Measurements from ENCODE around the gene ADCK2.
"Not testable (repeated sequence)": the region's sequence is repeated elsewhere in the genome, so short reads cannot be mapped to it uniquely, and the experiment has no call there.

Gene ADCK2

GRCh38 chr7:140707132-140707531 lies 34.4 kb downstream of the ADCK2 start:
- DNase-seq (ENCODE audit: low read depth) = no peak
- TF ChIP-seq, protein P1, sequence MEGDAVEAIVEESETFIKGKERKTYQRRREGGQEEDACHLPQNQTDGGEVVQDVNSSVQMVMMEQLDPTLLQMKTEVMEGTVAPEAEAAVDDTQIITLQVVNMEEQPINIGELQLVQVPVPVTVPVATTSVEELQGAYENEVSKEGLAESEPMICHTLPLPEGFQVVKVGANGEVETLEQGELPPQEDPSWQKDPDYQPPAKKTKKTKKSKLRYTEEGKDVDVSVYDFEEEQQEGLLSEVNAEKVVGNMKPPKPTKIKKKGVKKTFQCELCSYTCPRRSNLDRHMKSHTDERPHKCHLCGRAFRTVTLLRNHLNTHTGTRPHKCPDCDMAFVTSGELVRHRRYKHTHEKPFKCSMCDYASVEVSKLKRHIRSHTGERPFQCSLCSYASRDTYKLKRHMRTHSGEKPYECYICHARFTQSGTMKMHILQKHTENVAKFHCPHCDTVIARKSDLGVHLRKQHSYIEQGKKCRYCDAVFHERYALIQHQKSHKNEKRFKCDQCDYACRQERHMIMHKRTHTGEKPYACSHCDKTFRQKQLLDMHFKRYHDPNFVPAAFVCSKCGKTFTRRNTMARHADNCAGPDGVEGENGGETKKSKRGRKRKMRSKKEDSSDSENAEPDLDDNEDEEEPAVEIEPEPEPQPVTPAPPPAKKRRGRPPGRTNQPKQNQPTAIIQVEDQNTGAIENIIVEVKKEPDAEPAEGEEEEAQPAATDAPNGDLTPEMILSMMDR (IDR thresholded peaks at IDR 0.05; ENCODE audit: control insufficient read depth, extremely low read depth, insufficient read depth) = no peak

GRCh38 chr7:140708764-140709163 lies 36.0 kb downstream of the ADCK2 start:
- DNase-seq (ENCODE audit: low read depth) = not testable (repeated sequence)

More at GRCh38 chr7:140707132-140707531, 34.4 kb downstream of the ADCK2 start:
- H3K4me3 ChIP-seq (ENCODE audit: low read depth, low read length) = no peak overlapping the region

DNA sequence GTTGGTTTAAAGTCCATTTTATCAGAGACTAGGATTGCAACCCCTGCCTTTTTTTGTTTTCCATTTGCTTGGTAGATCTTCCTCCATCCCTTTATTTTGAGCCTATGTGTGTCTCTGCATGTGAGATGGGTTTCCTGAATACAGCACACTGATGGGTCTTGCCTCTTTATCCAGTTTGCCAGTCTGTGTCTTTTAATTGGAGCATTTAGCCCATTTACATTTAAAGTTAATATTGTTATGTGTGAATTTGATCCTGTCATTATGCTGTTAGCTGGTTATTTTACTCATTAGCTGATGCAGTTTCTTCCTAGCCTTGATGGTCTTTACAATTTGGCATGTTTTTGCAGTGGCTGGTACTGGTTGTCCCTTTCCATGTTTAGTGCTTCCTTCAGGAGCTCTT lies 39.6 kb downstream of the ADCK2 start:
- not testable (repeated sequence) for DNase-seq (ENCODE audit: low read depth); H3K4me3 ChIP-seq (ENCODE audit: low read depth, low read length)

More at GRCh38 chr7:140708764-140709163, 36.0 kb downstream of the ADCK2 start:
- not testable (repeated sequence) for H3K4me3 ChIP-seq (ENCODE audit: low read depth, low read length)

DNA sequence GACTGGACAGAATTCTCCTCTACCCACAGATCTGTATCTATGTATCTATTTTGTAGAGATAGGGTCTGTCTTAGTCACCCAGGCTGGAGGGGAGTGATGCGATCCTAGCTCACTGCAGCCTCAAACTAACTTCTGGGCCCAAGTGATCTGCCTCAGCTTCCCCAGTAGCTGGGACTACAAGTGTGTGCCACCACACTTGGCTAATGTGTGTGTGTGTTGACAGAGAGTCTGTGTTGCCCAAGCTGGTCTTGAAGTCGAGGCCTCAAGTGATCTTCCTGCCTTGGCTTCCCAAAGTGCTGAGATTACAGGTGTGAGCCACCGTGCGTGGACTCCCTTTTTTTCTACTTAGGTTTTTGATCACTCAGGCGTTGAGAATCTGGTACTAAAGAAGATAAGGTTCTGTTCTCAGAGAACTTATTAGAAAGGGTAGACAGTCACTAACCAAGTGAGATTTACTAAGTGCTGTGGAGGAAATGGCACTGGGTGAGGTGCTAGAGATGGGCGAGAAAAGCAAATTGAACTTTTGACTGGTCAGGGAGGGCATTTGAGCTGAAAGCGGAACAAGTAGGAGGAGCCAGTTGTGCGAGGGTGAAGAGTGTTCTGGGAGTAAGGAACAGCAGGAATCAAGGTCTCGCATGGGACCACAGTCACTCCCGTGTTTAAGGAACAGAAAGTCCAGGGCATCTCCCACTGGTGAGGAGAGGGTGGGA lies 41.7 kb downstream of the ADCK2 start:
- DNase-seq (ENCODE audit: low read depth) = no peak
- TF ChIP-seq, protein P1 (IDR thresholded peaks at IDR 0.05; ENCODE audit: control insufficient read depth, extremely low read depth, insufficient read depth) = no peak
- no peak overlapping the region for H3K4me3 ChIP-seq (ENCODE audit: low read depth, low read length)

DNA sequence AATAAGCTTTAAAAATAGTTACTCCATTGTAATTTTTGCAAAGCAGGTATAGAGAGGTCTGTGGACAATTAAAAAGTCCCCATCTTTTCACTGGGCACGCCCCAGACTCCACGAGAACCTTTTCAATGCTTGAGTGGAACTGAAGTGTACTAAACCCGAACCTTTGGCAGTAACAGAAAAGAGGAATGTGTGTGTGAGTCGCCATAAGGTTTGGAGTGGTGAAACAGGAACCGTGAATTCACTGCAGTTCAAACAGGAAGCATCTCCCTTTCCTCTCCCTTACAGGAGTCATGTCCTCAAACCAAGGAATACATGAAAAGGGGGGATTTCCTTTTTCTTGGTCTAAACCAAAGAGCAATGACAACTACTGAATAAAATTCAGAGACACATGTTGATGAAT lies 47.0 kb downstream of the ADCK2 start:
- TF ChIP-seq, protein P1 (IDR thresholded peaks at IDR 0.05; ENCODE audit: control insufficient read depth, extremely low read depth, insufficient read depth) = no peak
- no peak overlapping the region for H3K4me3 ChIP-seq (ENCODE audit: low read depth, low read length)
- no peak for DNase-seq (ENCODE audit: low read depth)

GRCh38 chr7:140722254-140722653 lies 49.5 kb downstream of the ADCK2 start:
- no peak overlapping the region for H3K4me3 ChIP-seq (ENCODE audit: low read depth, low read length)
- TF ChIP-seq, protein P1 (IDR thresholded peaks at IDR 0.05; ENCODE audit: control insufficient read depth, extremely low read depth, insufficient read depth) = no peak
- no peak for DNase-seq (ENCODE audit: low read depth)

DNA sequence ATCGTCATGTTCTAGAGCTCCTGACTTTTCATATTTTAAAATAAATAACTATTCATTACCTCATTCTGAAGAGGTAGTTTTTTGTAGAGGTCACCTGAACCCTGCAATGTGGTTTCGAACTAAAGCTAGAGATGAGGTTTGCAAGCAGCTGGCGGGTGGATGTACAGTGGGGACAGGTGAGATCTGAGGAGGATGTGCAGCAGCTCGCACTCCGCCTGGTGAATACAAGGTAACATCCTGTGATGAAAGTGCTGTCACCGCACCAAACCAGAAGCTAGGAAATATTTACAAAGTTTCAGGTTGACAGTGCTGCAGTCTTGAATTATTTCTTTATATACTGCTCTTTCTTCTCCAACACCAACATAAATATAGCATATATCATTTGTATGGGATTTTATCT lies 50.3 kb downstream of the ADCK2 start:
- H3K4me3 ChIP-seq (ENCODE audit: low read depth, low read length) = no peak overlapping the region
- no peak for DNase-seq (ENCODE audit: low read depth)
- TF ChIP-seq, protein P1 (IDR thresholded peaks at IDR 0.05; ENCODE audit: control insufficient read depth, extremely low read depth, insufficient read depth) = no peak

DNA sequence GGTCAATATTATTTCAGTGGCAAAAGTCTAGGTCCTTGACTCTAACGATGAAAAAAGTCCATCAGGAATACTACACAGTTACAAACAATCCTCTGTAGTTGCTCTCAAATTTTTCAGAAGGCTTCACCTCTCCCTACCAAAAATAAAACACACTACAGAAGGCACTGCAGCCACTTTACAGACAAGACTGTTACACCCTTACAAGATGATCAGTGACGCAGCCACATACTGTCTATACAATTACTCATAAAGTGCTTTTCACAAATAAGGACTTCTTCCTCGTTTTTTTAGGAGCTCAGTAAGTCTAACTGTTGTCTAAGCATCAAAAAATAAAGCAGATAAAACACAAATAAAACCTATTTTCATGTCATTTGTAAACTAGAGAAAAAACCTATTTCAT lies 50.8 kb downstream of the ADCK2 start:
- TF ChIP-seq, protein P1 (IDR thresholded peaks at IDR 0.05; ENCODE audit: control insufficient read depth, extremely low read depth, insufficient read depth) = no peak
- H3K4me3 ChIP-seq (ENCODE audit: low read depth, low read length) = no peak overlapping the region
- DNase-seq (ENCODE audit: low read depth) = no peak
